Esophagus muscularis mucosa (tissue), 3 donors: ENCODE results near the gene PTEN.

ENCODE experiments used
- CTCF ChIP-seq, 3 experiments: fragments of 200-600 bp in 2 of 3; fragments of 450-650 bp in 1 of 3; sonication (generic) in 2 of 3; IDR thresholded peaks; one replicate each; pipeline ENCODE4 v1.5.1; 2017 to 2019; ENCODE audit warnings: antibody characterized with exemption in 3 of 3, mild to moderate bottlenecking in 2 of 3, moderate library complexity in 1 of 3
- POLR2A ChIP-seq: fragments of 450-650 bp; IDR thresholded peaks from one replicate; pipeline ENCODE4 v1.6.1; 2017; ENCODE audit warnings: antibody characterized with exemption, moderate library complexity, mild to moderate bottlenecking, low read depth

- TF ChIP-seq POLR2A (no peak), CTCF (IDR thresholded peaks at IDR 0.05) (no peak)
These were observed 4.9 kb downstream of the PTEN start for GRCh38 chr10:87868277-87868676.
